ENCODE results near the gene PPM1E.

Gene PPM1E

DNA sequence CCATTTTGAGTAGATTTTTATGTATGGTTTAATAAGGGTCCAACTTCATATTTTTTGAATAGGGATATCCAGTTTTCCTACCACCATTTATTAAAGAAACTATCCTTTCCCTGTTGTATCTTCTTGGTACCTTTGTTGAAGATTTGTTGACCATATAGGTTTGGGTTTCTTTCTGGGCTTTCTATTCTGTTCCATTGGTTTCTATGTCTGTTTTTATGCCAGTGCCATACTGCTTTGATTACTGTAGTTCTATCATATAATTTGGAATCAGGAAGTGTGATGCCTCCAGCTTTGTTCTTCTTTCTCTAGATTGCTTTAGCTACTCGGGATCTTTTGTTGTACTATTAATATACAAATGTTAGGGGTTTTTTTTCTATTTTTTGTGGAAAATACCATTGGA is 46.5 kb downstream of the PPM1E start:
- ATAC-seq: no peak
- no peak for TF ChIP-seq CSDC2 (CRISPR knock-in tag; IDR thresholded peaks at IDR 0.05)
- no peak for TF ChIP-seq PPARA (CRISPR knock-in tag; IDR thresholded peaks at IDR 0.05; ENCODE audit: borderline replicate concordance)
- no peak for TF ChIP-seq TCF4 (CRISPR knock-in tag; IDR thresholded peaks at IDR 0.05; ENCODE audit: borderline replicate concordance)
- no peak for TF ChIP-seq ZNF8 (CRISPR knock-in tag; IDR thresholded peaks at IDR 0.05)
- TF ChIP-seq, protein P1, sequence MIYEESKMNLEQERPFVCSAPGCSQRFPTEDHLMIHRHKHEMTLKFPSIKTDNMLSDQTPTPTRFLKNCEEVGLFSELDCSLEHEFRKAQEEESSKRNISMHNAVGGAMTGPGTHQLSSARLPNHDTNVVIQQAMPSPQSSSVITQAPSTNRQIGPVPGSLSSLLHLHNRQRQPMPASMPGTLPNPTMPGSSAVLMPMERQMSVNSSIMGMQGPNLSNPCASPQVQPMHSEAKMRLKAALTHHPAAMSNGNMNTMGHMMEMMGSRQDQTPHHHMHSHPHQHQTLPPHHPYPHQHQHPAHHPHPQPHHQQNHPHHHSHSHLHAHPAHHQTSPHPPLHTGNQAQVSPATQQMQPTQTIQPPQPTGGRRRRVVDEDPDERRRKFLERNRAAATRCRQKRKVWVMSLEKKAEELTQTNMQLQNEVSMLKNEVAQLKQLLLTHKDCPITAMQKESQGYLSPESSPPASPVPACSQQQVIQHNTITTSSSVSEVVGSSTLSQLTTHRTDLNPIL (CRISPR knock-in tag; IDR thresholded peaks at IDR 0.05; ENCODE audit: low read depth): no peak
- no peak for TF ChIP-seq TOX (CRISPR knock-in tag; IDR thresholded peaks at IDR 0.05; ENCODE audit: borderline replicate concordance)
- TF ChIP-seq, protein P2, sequence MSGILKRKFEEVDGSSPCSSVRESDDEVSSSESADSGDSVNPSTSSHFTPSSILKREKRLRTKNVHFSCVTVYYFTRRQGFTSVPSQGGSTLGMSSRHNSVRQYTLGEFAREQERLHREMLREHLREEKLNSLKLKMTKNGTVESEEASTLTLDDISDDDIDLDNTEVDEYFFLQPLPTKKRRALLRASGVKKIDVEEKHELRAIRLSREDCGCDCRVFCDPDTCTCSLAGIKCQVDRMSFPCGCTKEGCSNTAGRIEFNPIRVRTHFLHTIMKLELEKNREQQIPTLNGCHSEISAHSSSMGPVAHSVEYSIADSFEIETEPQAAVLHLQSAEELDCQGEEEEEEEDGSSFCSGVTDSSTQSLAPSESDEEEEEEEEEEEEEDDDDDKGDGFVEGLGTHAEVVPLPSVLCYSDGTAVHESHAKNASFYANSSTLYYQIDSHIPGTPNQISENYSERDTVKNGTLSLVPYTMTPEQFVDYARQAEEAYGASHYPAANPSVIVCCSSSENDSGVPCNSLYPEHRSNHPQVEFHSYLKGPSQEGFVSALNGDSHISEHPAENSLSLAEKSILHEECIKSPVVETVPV (CRISPR knock-in tag; IDR thresholded peaks at IDR 0.05): no peak
- TF ChIP-seq RARB (CRISPR knock-in tag; IDR thresholded peaks at IDR 0.05): no peak

DNA sequence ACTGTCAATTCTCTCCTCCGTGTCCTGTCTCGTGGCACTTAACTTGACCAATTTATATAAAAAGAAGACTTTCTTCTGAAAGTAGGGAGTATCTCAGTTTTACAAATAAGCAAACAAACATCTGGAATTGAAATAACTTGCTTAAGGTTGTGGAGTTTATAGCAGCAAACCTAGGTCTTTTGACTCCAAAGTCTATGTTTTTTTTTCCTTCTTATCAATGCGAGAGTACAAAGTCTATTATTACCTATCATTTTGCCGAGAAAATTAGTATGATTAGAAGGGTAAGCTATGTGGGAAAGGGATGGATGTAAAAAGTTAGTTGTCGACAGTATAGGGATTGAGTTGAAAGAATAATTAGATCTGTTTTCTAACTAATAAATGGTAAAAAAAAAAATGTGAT is 50.4 kb downstream of the PPM1E start:
- no peak for TF ChIP-seq CSDC2 (CRISPR knock-in tag; IDR thresholded peaks at IDR 0.05)
- TF ChIP-seq PPARA (CRISPR knock-in tag; IDR thresholded peaks at IDR 0.05; ENCODE audit: borderline replicate concordance): no peak
- no peak for TF ChIP-seq BACH2 (CRISPR knock-in tag; IDR thresholded peaks at IDR 0.05; ENCODE audit: borderline replicate concordance)
- no peak for TF ChIP-seq ZFP30 (CRISPR knock-in tag; IDR thresholded peaks at IDR 0.05)
- TF ChIP-seq GLIS3 (CRISPR knock-in tag; IDR thresholded peaks at IDR 0.05): no peak
- TF ChIP-seq TOX (CRISPR knock-in tag; IDR thresholded peaks at IDR 0.05; ENCODE audit: borderline replicate concordance): no peak
- no peak for TF ChIP-seq OSR1 (CRISPR knock-in tag; IDR thresholded peaks at IDR 0.05)
- no peak for TF ChIP-seq ESRRG (CRISPR knock-in tag; IDR thresholded peaks at IDR 0.05)
- TF ChIP-seq, protein P3, sequence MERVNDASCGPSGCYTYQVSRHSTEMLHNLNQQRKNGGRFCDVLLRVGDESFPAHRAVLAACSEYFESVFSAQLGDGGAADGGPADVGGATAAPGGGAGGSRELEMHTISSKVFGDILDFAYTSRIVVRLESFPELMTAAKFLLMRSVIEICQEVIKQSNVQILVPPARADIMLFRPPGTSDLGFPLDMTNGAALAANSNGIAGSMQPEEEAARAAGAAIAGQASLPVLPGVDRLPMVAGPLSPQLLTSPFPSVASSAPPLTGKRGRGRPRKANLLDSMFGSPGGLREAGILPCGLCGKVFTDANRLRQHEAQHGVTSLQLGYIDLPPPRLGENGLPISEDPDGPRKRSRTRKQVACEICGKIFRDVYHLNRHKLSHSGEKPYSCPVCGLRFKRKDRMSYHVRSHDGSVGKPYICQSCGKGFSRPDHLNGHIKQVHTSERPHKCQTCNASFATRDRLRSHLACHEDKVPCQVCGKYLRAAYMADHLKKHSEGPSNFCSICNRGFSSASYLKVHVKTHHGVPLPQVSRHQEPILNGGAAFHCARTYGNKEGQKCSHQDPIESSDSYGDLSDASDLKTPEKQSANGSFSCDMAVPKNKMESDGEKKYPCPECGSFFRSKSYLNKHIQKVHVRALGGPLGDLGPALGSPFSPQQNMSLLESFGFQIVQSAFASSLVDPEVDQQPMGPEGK (CRISPR knock-in tag; IDR thresholded peaks at IDR 0.05; ENCODE audit: borderline replicate concordance): no peak
- TF ChIP-seq, protein P4, sequence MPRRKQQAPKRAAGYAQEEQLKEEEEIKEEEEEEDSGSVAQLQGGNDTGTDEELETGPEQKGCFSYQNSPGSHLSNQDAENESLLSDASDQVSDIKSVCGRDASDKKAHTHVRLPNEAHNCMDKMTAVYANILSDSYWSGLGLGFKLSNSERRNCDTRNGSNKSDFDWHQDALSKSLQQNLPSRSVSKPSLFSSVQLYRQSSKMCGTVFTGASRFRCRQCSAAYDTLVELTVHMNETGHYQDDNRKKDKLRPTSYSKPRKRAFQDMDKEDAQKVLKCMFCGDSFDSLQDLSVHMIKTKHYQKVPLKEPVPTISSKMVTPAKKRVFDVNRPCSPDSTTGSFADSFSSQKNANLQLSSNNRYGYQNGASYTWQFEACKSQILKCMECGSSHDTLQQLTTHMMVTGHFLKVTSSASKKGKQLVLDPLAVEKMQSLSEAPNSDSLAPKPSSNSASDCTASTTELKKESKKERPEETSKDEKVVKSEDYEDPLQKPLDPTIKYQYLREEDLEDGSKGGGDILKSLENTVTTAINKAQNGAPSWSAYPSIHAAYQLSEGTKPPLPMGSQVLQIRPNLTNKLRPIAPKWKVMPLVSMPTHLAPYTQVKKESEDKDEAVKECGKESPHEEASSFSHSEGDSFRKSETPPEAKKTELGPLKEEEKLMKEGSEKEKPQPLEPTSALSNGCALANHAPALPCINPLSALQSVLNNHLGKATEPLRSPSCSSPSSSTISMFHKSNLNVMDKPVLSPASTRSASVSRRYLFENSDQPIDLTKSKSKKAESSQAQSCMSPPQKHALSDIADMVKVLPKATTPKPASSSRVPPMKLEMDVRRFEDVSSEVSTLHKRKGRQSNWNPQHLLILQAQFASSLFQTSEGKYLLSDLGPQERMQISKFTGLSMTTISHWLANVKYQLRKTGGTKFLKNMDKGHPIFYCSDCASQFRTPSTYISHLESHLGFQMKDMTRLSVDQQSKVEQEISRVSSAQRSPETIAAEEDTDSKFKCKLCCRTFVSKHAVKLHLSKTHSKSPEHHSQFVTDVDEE (CRISPR knock-in tag; IDR thresholded peaks at IDR 0.05): no peak
- no peak for TF ChIP-seq TCF4 (CRISPR knock-in tag; IDR thresholded peaks at IDR 0.05; ENCODE audit: borderline replicate concordance)
- no peak for TF ChIP-seq ZNF70 (CRISPR knock-in tag; IDR thresholded peaks at IDR 0.05)
- TF ChIP-seq, protein P2 (CRISPR knock-in tag; IDR thresholded peaks at IDR 0.05): no peak
- no peak for TF ChIP-seq ZFP3 (CRISPR knock-in tag; IDR thresholded peaks at IDR 0.05)
- no peak for TF ChIP-seq ZNF565 (CRISPR knock-in tag; conservative IDR thresholded peaks at IDR 0.05; ENCODE audit: low read depth)
- no peak for TF ChIP-seq SNAI2 (CRISPR knock-in tag; IDR thresholded peaks at IDR 0.05)
- no peak for TF ChIP-seq ZC3H10 (CRISPR knock-in tag; IDR thresholded peaks at IDR 0.05)
- TF ChIP-seq, protein P5, sequence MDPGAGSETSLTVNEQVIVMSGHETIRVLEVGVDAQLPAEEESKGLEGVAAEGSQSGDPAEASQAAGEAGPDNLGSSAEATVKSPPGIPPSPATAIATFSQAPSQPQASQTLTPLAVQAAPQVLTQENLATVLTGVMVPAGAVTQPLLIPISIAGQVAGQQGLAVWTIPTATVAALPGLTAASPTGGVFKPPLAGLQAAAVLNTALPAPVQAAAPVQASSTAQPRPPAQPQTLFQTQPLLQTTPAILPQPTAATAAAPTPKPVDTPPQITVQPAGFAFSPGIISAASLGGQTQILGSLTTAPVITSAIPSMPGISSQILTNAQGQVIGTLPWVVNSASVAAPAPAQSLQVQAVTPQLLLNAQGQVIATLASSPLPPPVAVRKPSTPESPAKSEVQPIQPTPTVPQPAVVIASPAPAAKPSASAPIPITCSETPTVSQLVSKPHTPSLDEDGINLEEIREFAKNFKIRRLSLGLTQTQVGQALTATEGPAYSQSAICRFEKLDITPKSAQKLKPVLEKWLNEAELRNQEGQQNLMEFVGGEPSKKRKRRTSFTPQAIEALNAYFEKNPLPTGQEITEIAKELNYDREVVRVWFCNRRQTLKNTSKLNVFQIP (CRISPR knock-in tag; IDR thresholded peaks at IDR 0.05; ENCODE audit: borderline replicate concordance, low read depth): no peak
- no peak for TF ChIP-seq ISL1 (CRISPR knock-in tag; IDR thresholded peaks at IDR 0.05)
- no peak for TF ChIP-seq ZNF8 (CRISPR knock-in tag; IDR thresholded peaks at IDR 0.05)
- ATAC-seq: no peak
